A673 (cell line): Measurements from ENCODE around the gene CUL4A. TPM values are rescaled to one million over a fixed set of nuclear protein-coding genes. Genes with fewer than 3 reads are reported as not detected.
"Not testable (repeated sequence)": the region's sequence is repeated elsewhere in the genome, so short reads cannot be mapped to it uniquely, and the experiment has no call there.

ENCODE experiments used
- BruUV-seq: library from RNA; stranded (reverse); fragments of 400-500 nt; replicated peaks from 2 replicates; lab custom pipeline; 2021; lab: Mats Ljungman, UMichigan
- CTCF ChIA-PET: fragments of 300-600 bp; sonication (Branson Sonifier 250); formaldehyde crosslinking; loops from one replicate; lab custom pipeline; 2022; ENCODE audit warnings: antibody characterized with exemption; lab: Charles Lee
- POLR2A ChIA-PET: fragments of 300-600 bp; sonication (Branson Sonifier 250); formaldehyde crosslinking; loops from one replicate; lab custom pipeline; 2022; ENCODE audit warnings: antibody characterized with exemption; ENCODE audit not compliant: low non-redundant PET; lab: Charles Lee
- DNase-seq: peaks from one replicate; pipeline ENCODE4 v3.0.0-alpha.2; 2015; ENCODE audit warnings: low spot score
- H3K27ac ChIP-seq: fragments of 200-600 bp; sonication (generic); 2 replicates; pipeline ENCODE4 v1.5.1; 2016; ENCODE audit warnings: mixed run types, low read depth, mild to moderate bottlenecking, mixed read lengths, antibody characterized with exemption, low read length; ENCODE audit not compliant: poor library complexity, severe bottlenecking
- H3K27me3 ChIP-seq: fragments of 200-600 bp; sonication (generic); replicated peaks from 2 replicates; pipeline ENCODE4 v1.6.1; 2017; ENCODE audit warnings: mixed run types, low read depth, mild to moderate bottlenecking, mixed read lengths, antibody characterized with exemption, low read length; ENCODE audit not compliant: insufficient read depth, poor library complexity
- H3K36me3 ChIP-seq: fragments of 200-600 bp; sonication (generic); 2 replicates; pipeline ENCODE4 v1.6.1; 2016; ENCODE audit warnings: mixed run types, mild to moderate bottlenecking, mixed read lengths, antibody characterized with exemption, low read length; ENCODE audit not compliant: insufficient read depth, poor library complexity, severe bottlenecking
- H3K4me1 ChIP-seq: fragments of 200-600 bp; sonication (generic); 2 replicates; pipeline ENCODE4 v1.6.1; 2017; ENCODE audit warnings: mixed run types, mild to moderate bottlenecking, mixed read lengths, antibody characterized with exemption, low read length; ENCODE audit not compliant: insufficient read depth, poor library complexity, severe bottlenecking
- H3K4me3 ChIP-seq: fragments of 200-600 bp; sonication (generic); 2 replicates; pipeline ENCODE4 v1.5.1; 2016; ENCODE audit warnings: low read depth, mixed run types, mild to moderate bottlenecking, mixed read lengths, low read length; ENCODE audit not compliant: poor library complexity, severe bottlenecking
- H3K9me3 ChIP-seq: fragments of 200-600 bp; sonication (generic); 2 replicates; pipeline ENCODE4 v1.6.1; 2016; ENCODE audit warnings: mixed run types, low read depth, mild to moderate bottlenecking, mixed read lengths, antibody characterized with exemption, low read length; ENCODE audit not compliant: poor library complexity, severe bottlenecking
- CTCF ChIP-seq: fragments of 300-800, 200-600 bp; sonication (generic); conservative IDR thresholded peaks from 2 replicates; pipeline ENCODE4 v1.5.1; 2017; ENCODE audit warnings: low read depth, mild to moderate bottlenecking, antibody characterized with exemption, low read length, moderate library complexity, mixed read lengths
- EZH2 ChIP-seq: fragments of 200-600 bp; sonication (generic); IDR thresholded peaks from 2 replicates; pipeline ENCODE4 v1.6.1; 2017; ENCODE audit warnings: borderline replicate concordance, low read depth, mild to moderate bottlenecking, mixed read lengths, antibody characterized with exemption, low read length; ENCODE audit not compliant: poor library complexity, severe bottlenecking
- intact Hi-C: fragments of 100-400 bp; cut with micrococcal nuclease; formaldehyde crosslinking; loops from one replicate; pipeline ENCODE4 v1.10.0; 2022; ENCODE audit not compliant: unreplicated experiment
- total RNA-seq: library from RNA; stranded (reverse); gene quantifications from 2 replicates; pipeline ENCODE4 v1.2.3, GENCODE V29; 2021

The CUL4A gene
- total RNA-seq, 1 experiment from 2014 or later, result 87.5 TPM

GRCh38 chr13:113161433-113161832 is 48.0 kb upstream of the CUL4A start:
- no peaks in the 10 kb centered on the region for H3K9me3 ChIP-seq
- H3K4me1 ChIP-seq, result peaks cover 14% of the 10 kb centered on the region
- intact Hi-C loops, result no loop called here
- no peak for DNase-seq
- ChIA-PET POLR2A (no interaction called here), CTCF (no interaction called here)
- BruUV-seq, result no TSS peak
- H3K36me3 ChIP-seq, result no peaks in the 10 kb centered on the region
- H3K4me3 ChIP-seq, result no peak overlapping the region
- H3K27ac ChIP-seq, result no peak overlapping the region
- TF ChIP-seq EZH2 (no peak), CTCF (no peak)
- H3K27me3 ChIP-seq, result no peaks in the 10 kb centered on the region

GRCh38 chr13:113161975-113162374 is 47.4 kb upstream of the CUL4A start:
- intact Hi-C loops, POLR2A ChIA-PET, H3K27me3 ChIP-seq, H3K36me3 ChIP-seq, CTCF ChIA-PET, H3K4me3 ChIP-seq, H3K27ac ChIP-seq, H3K9me3 ChIP-seq, DNase-seq, BruUV-seq: not testable (repeated sequence)
- H3K4me1 ChIP-seq, result peaks cover 14% of the 10 kb centered on the region

GRCh38 chr13:113162783-113163685 is 46.4 kb upstream of the CUL4A start:
- Histone ChIP-seq H3K27me3 (no peaks in the 10 kb centered on the region), H3K4me3 (no peak overlapping the region), H3K36me3 (no peaks in the 10 kb centered on the region), H3K4me1 (peaks cover 6% of the 10 kb centered on the region), H3K9me3 (no peaks in the 10 kb centered on the region), H3K27ac (no peak overlapping the region)
- ChIA-PET CTCF (no interaction called here), POLR2A (no interaction called here)
- intact Hi-C loops, result no loop called here
- TF ChIP-seq EZH2, result no peak
- TF ChIP-seq CTCF, result no peak
- no TSS peak for BruUV-seq
- DNase-seq, result no peak
